Astrocyte (in vitro differentiated cells and primary cell): ENCODE data around the gene DLGAP3.

Experiments used
- CTCF ChIP-seq: IDR thresholded peaks from 2 replicates; pipeline ENCODE4 v1.5.1; 2011; ENCODE audit warnings: low read depth, mild to moderate bottlenecking, inconsistent platforms, low read length, moderate library complexity; ENCODE audit not compliant: insufficient read depth
- EZH2 ChIP-seq: IDR thresholded peaks from 2 replicates; pipeline ENCODE4 v1.6.1; 2012; ENCODE audit warnings: mild to moderate bottlenecking, low read length, inconsistent platforms; ENCODE audit not compliant: insufficient read depth

- no peak for TF ChIP-seq CTCF
- TF ChIP-seq EZH2, result no peak
Measured at GRCh38 chr1:34917017-34917416, 12.4 kb downstream of the DLGAP3 start.
